Upper lobe of left lung (tissue), 4 donors: ENCODE data around the gene LRRC10B.

Experiments used
- CTCF ChIP-seq, 6 experiments: fragments of 450-650 bp in 4 of 6; fragments of 200-600 bp in 2 of 6; sonication (generic) in 2 of 6; IDR thresholded peaks; one replicate each; pipeline ENCODE4 v1.5.1; 2016 to 2019; ENCODE audit warnings: antibody characterized with exemption in 6 of 6
- EP300 ChIP-seq, 4 donors: sonication (generic); formaldehyde crosslinking; IDR thresholded peaks; one replicate each; pipeline ENCODE4 v1.5.1; 2017; ENCODE audit warnings: antibody characterized with exemption in 4 of 4, control low read depth in 2 of 4
- POLR2A ChIP-seq, 4 donors: fragments of 450-650 bp; IDR thresholded peaks; one replicate each; pipeline ENCODE4 v1.5.1; 2016 to 2017; ENCODE audit warnings: antibody characterized with exemption in 4 of 4, mild to moderate bottlenecking in 2 of 4
- POLR2AphosphoS5 ChIP-seq, 2 donors: sonication (generic); formaldehyde crosslinking; IDR thresholded peaks; one replicate each; pipeline ENCODE4 v1.5.1; 2017; ENCODE audit warnings: antibody characterized with exemption in 2 of 2

GRCh38 chr11:61480994-61481335, 27.6 kb upstream of the LRRC10B start:
- TF ChIP-seq CTCF (IDR thresholded peaks at IDR 0.05) (no peak), POLR2A (IDR thresholded peaks at IDR 0.05) (no peak), EP300 (IDR thresholded peaks at IDR 0.05) (no peak), POLR2AphosphoS5 (IDR thresholded peaks at IDR 0.05) (no peak)
